Fibroblast of villous mesenchyme (primary cell): ENCODE results near the gene DNER. TPM values are rescaled to one million over a fixed set of nuclear protein-coding genes. Genes with fewer than 3 reads are reported as not detected.
"Not testable (repeated sequence)": the region's sequence is repeated elsewhere in the genome, so short reads cannot be mapped to it uniquely, and the experiment has no call there.

ENCODE experiments used
- DNase-seq: peaks from one replicate; pipeline ENCODE4 v3.0.0-alpha.2; 2010; ENCODE audit warnings: low read depth
- H3K4me3 ChIP-seq: 2 replicates; pipeline ENCODE4 v1.5.1; 2011; ENCODE audit warnings: low read depth, mild to moderate bottlenecking, low read length
- total RNA-seq: library from RNA; depleted of rRNA; stranded (reverse); fragments of >200 nt; gene quantifications from 2 replicates; pipeline ENCODE4 v1.2.3, GENCODE V29; 2012
- TF ChIP-seq, protein P1 (sequence below): IDR thresholded peaks from 2 replicates; pipeline ENCODE4 v1.5.1; 2012; ENCODE audit warnings: low read depth, mild to moderate bottlenecking, low read length; ENCODE audit not compliant: insufficient read depth

Gene DNER
- total RNA-seq, 1 donor = 0.86 TPM

DNA sequence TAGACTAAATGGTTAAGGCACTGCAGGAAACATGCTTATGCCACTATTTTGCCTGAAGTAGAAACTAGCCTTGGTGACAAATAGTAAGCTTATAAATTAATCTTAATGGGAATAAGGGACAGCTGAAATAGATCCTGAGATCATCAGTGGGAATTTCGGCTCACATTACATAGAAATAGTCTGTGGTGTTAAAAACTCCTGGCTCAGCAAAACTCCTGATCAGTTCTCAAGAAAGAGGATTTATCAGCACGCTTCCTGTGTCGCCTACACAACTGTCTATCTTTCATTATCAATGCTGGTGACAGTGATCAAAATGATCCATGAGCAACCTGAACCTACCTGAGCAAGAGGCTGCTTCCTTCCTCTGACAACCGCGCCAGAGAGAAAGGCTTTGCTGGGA is 17.0 kb upstream of the DNER start:
- H3K4me3 ChIP-seq = no peak overlapping the region
- DNase-seq = no peak
- TF ChIP-seq, protein P1, sequence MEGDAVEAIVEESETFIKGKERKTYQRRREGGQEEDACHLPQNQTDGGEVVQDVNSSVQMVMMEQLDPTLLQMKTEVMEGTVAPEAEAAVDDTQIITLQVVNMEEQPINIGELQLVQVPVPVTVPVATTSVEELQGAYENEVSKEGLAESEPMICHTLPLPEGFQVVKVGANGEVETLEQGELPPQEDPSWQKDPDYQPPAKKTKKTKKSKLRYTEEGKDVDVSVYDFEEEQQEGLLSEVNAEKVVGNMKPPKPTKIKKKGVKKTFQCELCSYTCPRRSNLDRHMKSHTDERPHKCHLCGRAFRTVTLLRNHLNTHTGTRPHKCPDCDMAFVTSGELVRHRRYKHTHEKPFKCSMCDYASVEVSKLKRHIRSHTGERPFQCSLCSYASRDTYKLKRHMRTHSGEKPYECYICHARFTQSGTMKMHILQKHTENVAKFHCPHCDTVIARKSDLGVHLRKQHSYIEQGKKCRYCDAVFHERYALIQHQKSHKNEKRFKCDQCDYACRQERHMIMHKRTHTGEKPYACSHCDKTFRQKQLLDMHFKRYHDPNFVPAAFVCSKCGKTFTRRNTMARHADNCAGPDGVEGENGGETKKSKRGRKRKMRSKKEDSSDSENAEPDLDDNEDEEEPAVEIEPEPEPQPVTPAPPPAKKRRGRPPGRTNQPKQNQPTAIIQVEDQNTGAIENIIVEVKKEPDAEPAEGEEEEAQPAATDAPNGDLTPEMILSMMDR = no peak

DNA sequence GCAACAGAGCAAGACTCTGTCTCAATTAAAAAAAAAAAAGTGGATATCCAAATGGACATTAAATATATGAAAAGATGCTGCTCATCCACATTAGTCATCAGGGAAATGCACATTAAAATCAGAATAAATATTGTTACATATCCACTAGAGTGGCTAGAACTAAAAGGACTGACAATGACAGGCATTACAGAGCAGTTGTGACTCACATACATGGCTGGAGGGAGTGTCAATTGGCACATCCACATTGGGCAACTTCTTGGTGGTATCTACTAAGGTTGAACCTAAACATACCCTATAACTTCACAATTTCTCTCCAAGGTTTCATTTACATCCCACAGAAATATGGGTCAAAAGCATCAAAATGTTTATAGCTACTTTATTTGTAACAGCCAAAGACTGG is 14.0 kb upstream of the DNER start:
- TF ChIP-seq, protein P1 = no peak
- H3K4me3 ChIP-seq = no peak overlapping the region
- DNase-seq = no peak

DNA sequence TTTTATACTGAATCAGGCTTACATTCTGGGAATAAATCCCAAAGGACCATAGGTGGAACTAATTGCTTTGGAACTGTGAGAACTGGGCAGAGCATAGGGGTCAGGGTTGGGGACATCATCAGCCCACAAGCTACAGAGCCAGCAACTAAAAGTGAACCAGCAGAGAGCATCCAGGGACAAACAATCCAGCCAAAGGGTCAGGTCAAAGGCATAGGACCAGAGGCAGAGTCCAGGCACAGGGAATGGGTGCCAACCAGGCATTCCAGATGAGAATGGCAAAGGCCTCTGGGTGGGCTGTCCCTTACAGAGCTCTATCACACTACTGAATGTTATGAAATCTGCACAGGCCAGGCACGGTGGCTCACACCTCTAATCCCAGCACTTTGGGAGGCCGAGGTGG is 12.3 kb upstream of the DNER start:
- no peak overlapping the region for H3K4me3 ChIP-seq
- TF ChIP-seq, protein P1 = no peak
- DNase-seq = no peak

DNA sequence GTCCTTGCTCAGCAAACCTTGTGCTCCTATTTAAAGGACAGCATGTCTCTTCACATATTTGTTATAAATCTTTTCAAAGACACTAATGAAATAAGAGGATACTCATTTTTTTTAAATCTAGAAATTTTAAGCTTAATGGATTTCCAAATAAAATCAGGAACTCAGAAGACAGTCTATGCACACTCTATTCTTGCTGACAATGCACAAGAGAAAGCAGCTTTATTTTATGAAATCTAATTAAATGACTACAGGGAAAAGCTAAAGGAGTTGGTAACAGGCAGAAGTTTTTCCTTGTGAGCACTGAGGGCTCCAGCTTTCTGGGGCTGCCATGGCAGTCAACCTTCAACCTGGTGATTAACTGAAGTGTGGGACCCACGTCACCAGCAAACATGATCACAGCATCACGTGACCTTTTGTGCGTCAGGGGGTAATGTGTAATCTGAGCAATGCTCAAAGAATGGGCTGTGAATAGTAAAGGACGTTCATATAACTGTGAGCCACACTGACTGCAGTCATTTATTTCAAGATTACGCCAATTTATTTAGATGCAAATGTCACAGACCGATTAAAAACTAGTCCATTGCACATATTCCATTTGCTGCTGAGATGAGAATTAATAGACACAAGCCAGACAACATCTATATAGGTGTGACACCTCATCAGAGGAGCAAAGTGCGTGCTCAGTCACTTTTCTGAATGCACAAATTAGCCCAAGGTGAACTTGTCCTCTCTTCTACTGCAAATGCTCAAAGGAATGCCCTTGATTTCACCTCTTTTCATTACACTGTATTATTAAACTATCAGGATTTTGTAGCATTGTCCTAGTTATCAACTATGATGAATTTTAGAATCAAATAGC is 11.6 kb upstream of the DNER start:
- DNase-seq = peak; percentile 79
- no peak overlapping the region for H3K4me3 ChIP-seq
- TF ChIP-seq, protein P1 = no peak

DNA sequence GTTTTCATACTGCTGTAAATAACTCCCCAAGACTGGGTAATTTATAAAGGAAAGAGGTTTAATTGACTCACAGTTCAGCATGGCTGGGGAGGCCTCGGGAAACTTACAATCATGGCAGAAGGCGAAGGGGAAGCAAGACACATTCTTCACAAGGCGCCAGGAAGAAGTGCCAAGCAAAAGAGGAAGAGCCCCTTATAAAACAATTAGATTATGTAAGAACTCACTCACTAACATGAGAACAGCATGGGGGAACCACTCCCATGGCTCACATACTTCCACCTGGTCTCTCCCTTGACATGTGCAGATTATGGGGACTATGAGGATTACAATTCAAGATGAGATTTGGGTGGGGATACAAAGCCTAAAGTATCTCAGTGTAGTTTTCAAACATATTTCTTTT is 8.8 kb upstream of the DNER start:
- not testable (repeated sequence) for H3K4me3 ChIP-seq, DNase-seq

DNA sequence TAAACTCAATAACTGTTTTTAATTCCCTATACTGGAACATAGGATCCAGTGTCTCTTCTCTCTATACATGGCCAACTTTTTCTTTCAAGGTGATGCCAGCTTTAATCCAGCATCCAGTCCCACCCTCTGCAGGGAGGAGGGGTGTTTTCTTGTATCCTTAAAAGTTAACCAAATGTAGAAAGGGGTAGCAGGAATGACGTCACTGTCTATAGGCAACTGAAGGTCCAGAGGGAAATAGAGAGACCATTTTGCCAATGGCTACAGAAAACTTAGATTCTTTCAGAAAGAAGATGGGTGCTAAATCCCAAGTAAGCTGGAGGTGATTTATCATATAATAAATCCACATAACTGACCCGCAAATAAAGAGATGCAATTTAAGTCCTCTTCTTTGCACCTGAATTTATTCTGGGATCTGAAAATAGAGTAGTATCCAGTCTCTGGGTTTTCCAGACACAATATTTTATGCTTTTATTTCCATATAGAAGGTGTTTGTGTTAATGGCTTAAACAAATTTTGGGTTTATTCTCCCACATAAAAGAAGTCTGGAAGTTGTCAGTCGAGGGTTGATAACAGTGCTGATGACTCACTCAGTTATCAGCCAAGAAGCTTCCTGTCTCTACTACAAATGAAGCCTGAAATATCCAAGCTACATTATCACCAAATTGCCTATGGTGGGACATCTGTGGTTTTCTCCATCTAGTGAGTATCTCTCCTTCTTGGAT is 5.7 kb upstream of the DNER start:
- no peak overlapping the region for H3K4me3 ChIP-seq
- TF ChIP-seq, protein P1 = no peak
- peak; percentile 33 for DNase-seq

DNA sequence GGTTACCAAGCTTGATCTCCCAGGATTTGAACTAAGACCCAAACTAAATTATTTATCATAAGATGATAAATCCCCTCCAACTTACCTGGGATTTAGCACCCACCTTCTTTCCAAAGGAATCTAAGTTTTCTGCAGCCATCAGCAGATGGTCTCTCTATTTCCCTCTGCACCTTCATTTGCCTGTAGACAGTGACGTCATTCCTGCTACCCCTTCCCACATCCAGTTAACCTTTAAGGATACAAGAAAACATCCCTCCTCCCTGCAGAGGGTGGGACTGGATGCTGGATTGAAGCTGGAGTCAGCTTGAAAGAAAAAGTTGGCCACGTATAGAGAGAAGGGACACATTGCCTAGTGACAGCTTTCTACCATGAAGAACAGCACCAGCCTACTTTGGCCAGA is 3.7 kb upstream of the DNER start:
- TF ChIP-seq, protein P1 = no peak
- no peak for DNase-seq
- no peak overlapping the region for H3K4me3 ChIP-seq
